Small intestine (tissue), 7 donors: ENCODE results near the gene SGIP1. TPM values are rescaled to one million over a fixed set of nuclear protein-coding genes. Genes with fewer than 3 reads are reported as not detected.
A peak's percentile ranks its signal among the peaks of the same experiment; 100 is the strongest.

Experiments used
- DNase-seq, 2 donors: peaks; one replicate each; pipeline versions ENCODE4 v3.0.0 to v3.0.0-alpha.2; 2013
- FAIRE-seq: peaks from 2 replicates; lab custom pipeline; 2012; peaks lifted over from hg19 to GRCh38; lab: Jason Lieb, UNC
- H3K27ac ChIP-seq, 3 donors: one replicate each; pipeline ENCODE4 v1.5.1; 2013; ENCODE audit warnings: low read length in 2 of 3, mild to moderate bottlenecking in 2 of 3, control low read depth in 1 of 3, inconsistent platforms in 1 of 3, low read depth in 1 of 3, moderate library complexity in 1 of 3
- H3K27me3 ChIP-seq, 3 donors: one replicate each; pipeline ENCODE4 v1.6.1; 2013; ENCODE audit warnings: low read length in 3 of 3, inconsistent platforms in 1 of 3; ENCODE audit not compliant: control insufficient read depth in 3 of 3, insufficient read depth in 3 of 3
- H3K36me3 ChIP-seq, 3 donors: one replicate each; pipeline ENCODE4 v1.6.1; 2013; ENCODE audit warnings: low read length in 3 of 3, inconsistent platforms in 1 of 3, low read depth in 1 of 3, mild to moderate bottlenecking in 1 of 3, moderate library complexity in 1 of 3; ENCODE audit not compliant: control insufficient read depth in 3 of 3, insufficient read depth in 2 of 3
- H3K4me1 ChIP-seq, 3 donors: one replicate each; pipeline ENCODE4 v1.6.1; 2013; ENCODE audit warnings: low read length in 2 of 3, inconsistent platforms in 1 of 3, low read depth in 1 of 3, mild to moderate bottlenecking in 1 of 3, moderate library complexity in 1 of 3; ENCODE audit not compliant: control insufficient read depth in 3 of 3, insufficient read depth in 2 of 3
- H3K4me3 ChIP-seq, 3 donors: one replicate each; pipeline ENCODE4 v1.5.1; 2013; ENCODE audit warnings: low read length in 3 of 3, control low read depth in 1 of 3, inconsistent platforms in 1 of 3, low read depth in 1 of 3, mild to moderate bottlenecking in 1 of 3, moderate library complexity in 1 of 3
- H3K9me3 ChIP-seq, 2 donors: one replicate each; pipeline ENCODE4 v1.6.1; 2013; ENCODE audit warnings: low read depth in 1 of 2, low read length in 1 of 2; ENCODE audit not compliant: control insufficient read depth in 2 of 2, insufficient read depth in 1 of 2
- WGBS, 3 donors: extraction: QIAGEN DNeasy Blood & Tissue Kit; methylation state at CpG; one replicate each; pipeline ENCODE4 v1.1.7; 2013; 5-methylcytosine and 5-hydroxymethylcytosine counted together
- polyA plus RNA-seq, 4 donors: library from polyadenylated mRNA; stranded (reverse) in 3 of 4; unstranded in 1 of 4; fragments of 200-250 nt in 3 of 4; fragments of 120-200 nt in 1 of 4; gene quantifications; one replicate each; pipeline versions ENCODE4 v1.2.1 to v1.2.3, GENCODE V29; 2013
- donor health status: healthy with polysubstance abuse.
- donor health status: control.
- donor health status: control.
- donor health status: Bipolar disorder and iron deficiency.
- donor health status: healthy.

Gene SGIP1
- polyA plus RNA-seq, 4 donors: 1.6 to 2.2 TPM; not detected in 2

DNA sequence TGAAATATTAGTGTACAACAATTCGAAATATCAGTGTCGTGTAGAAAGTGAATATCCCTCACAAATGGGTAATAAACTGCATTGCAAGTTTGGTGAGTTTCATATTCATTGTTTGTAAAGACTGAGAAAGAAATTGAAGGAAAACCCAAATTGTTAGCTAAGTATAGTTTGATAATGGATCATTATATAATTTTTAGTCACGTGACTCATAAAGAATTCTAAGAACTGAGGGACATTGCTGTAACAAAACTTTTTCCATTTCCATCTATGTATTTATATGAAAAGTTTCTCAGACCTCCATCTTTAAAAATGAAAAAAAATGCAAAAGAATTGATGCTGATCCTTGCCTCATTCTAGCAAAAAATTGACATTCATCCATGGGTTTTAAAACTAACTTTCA, 36.0 kb upstream of the SGIP1 start:
- no peaks in the 10 kb centered on the region for H3K4me1 ChIP-seq
- no peak for DNase-seq
- no peaks in the 10 kb centered on the region for H3K36me3 ChIP-seq
- no peaks in the 10 kb centered on the region for H3K27me3 ChIP-seq
- FAIRE-seq: no peak
- no peak overlapping the region for H3K27ac ChIP-seq
- no peak overlapping the region for H3K4me3 ChIP-seq
- WGBS, 3 donors: 70 to 91% (median 85%) methylated on average over 3 of the region's 3 CpGs
- no peaks in the 10 kb centered on the region for H3K9me3 ChIP-seq

DNA sequence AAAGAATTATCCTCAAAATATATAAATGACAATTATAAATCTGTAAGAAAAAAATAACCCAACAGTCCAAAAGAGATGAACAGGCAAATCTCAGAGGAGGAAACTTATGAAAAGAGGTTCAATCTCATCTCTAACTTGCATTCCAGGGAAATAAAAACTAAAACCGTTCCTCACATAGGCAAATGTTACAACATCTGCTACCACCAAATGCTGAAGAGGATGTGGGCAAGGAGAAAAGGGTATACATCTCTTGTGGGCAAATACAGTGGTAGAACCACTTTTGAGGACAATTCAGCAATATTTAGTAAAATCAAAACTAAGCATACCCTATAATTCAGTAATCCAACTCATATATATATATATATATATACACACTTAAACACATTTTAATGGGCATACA, 33.7 kb upstream of the SGIP1 start:
- WGBS, 3 donors: 61 to 76% (median 67%) methylated on average over 1 of the region's 1 CpG
- Histone ChIP-seq H3K36me3 (no peaks in the 10 kb centered on the region), H3K4me1 (no peaks in the 10 kb centered on the region), H3K9me3 (no peaks in the 10 kb centered on the region), H3K27me3 (peaks cover 0 to 3% (median 0%) of the 10 kb centered on the region in 3 donors), H3K27ac (no peak overlapping the region), H3K4me3 (no peak overlapping the region)
- FAIRE-seq (no peak), DNase-seq (no peak)

DNA sequence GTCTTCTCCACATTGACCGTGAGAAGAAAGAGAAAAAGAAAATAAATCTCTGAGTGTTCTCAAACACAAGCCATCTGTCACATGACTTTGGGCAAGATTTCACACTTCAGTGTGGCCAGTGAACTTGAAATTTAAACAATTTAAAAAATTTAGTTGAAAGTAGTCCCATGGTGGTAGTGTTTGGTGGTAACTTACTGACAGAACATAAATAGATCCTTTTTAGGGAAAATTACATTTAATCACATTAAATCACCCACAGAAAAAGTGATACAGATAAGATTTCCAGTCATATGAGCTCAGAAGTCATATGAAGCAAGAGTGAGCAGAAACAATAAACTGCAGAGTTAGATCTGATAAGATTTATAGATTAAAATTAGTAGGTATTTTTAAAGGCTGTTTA, 31.9 kb upstream of the SGIP1 start:
- FAIRE-seq (no peak), DNase-seq (no peak)
- H3K9me3 ChIP-seq: no peaks in the 10 kb centered on the region
- H3K27me3 ChIP-seq: peaks cover 0 to 3% (median 0%) of the 10 kb centered on the region in 3 donors
- no peaks in the 10 kb centered on the region for H3K4me1 ChIP-seq
- no peaks in the 10 kb centered on the region for H3K36me3 ChIP-seq
- H3K27ac ChIP-seq: no peak overlapping the region
- no peak overlapping the region for H3K4me3 ChIP-seq
- WGBS, 3 donors: 47 to 70% (median 52%) methylated on average over 1 of the region's 1 CpG

DNA sequence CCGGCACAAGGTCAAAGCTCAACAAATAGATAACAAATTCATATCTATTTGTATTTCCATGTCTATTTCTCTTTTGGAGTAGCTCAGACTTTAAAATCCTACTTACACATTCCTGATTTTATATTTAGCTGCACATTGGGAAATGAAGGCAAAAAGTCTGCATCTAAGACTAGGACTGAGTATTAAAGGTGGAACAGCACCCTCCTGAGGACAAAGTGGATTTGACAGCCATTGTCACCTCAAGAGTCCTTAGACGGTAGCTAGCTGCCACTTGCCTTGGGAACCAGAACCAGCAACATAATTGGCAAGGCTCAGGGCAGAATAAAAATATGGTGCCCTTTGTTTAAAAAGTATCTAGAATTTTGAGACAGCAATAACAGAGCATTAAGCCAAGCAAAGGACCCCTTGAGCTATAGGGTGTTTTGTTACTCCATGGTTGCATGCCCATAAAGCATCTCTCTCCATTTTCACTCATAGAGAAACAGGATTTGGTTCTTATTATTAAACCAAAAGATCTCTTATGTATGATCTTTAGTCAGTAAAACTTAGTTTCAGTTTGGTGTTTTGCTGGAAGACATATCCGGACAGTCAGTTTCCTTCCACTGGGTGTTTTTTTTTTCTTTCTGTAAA, 30.0 kb upstream of the SGIP1 start:
- Histone ChIP-seq H3K4me1 (no peaks in the 10 kb centered on the region), H3K36me3 (no peaks in the 10 kb centered on the region), H3K27ac (no peak overlapping the region), H3K9me3 (no peaks in the 10 kb centered on the region), H3K4me3 (no peak overlapping the region), H3K27me3 (peaks cover 0 to 6% (median 0%) of the 10 kb centered on the region in 3 donors)
- peak; percentile 23 to 26 for DNase-seq
- WGBS, 3 donors: 22 to 35% (median 24%) methylated on average over 3 of the region's 3 CpGs
- no peak for FAIRE-seq

DNA sequence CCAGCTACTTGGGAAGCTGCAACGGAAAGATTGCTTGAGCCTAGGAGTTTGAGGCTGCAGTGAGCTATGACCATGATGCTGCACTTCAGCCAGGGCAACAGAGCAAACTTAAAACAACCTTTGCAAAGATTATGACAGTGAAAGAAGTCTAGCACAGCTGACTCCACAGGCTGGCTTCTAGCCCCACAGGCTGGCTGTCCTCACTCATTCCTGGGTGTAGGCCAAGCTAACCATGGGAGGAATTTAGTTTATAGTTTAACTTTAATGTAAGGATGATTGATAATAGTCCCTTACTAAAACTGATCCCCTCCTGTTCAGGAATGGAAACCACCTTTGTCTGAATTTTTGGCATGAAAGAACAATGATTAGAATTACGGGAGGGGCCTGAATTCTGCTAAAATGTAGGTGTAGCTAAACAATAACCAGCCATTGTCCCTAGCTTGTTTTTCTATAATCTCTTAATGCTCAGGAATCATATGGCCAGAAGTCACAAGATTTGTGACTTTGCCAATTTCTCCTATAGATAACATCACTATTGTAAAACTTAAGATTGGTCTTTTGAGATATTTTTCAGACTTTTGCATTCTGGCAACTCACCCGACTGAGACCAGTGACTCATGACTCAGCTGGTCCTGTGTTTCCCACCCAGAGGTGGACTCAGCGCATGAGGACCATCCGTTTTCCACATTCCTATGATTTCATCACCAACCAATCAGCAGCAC, 28.1 kb upstream of the SGIP1 start:
- H3K27ac ChIP-seq: no peak overlapping the region
- no peaks in the 10 kb centered on the region for H3K36me3 ChIP-seq
- no peaks in the 10 kb centered on the region for H3K4me1 ChIP-seq
- no peaks in the 10 kb centered on the region for H3K9me3 ChIP-seq
- 71 to 79% (median 72%) methylated on average over 5 of the region's 5 CpGs for WGBS, 3 donors
- no peak for DNase-seq
- no peak for FAIRE-seq
- H3K27me3 ChIP-seq: peaks cover 0 to 6% (median 0%) of the 10 kb centered on the region in 3 donors
- no peak overlapping the region for H3K4me3 ChIP-seq

DNA sequence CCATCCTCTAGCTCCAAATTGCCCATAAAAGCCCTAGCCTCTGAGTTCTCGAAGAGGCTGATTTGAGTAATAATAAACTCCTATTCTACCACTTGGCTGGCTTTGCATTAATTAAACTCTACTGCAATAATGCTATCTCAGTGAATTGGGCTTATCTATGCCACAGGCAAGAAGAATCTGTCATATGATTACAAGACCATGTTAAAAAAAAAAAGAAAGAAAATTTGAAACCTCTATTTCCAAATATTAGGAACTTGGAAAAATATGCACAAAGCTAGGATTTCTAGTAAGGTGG, 27.6 kb upstream of the SGIP1 start:
- 75 to 89% (median 84%) methylated on average over 1 of the region's 1 CpG for WGBS, 3 donors
- DNase-seq: no peak
- no peaks in the 10 kb centered on the region for H3K36me3 ChIP-seq
- no peaks in the 10 kb centered on the region for H3K9me3 ChIP-seq
- FAIRE-seq: no peak
- peaks cover 0 to 6% (median 0%) of the 10 kb centered on the region in 3 donors for H3K27me3 ChIP-seq
- H3K4me3 ChIP-seq: no peak overlapping the region
- no peak overlapping the region for H3K27ac ChIP-seq
- no peaks in the 10 kb centered on the region for H3K4me1 ChIP-seq

DNA sequence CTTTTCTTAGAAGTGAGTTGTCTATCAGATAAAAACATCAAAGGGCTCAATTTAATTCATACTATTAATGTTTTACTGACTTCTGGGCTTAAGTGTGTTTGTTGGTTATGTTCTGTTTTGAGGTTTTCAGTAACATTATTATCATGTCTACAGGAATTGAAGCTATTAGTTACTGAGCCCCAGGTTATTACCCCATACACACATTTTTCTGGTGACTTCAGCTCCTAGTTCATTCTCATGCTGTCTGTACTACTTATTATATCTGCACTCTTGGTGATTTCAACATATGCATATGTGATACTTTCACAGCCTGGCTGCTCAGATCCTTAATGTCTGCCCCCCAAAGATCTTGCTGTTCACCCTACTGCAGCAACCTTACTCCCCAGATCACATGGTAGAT, 27.0 kb upstream of the SGIP1 start:
- H3K4me3 ChIP-seq: no peak overlapping the region

DNA sequence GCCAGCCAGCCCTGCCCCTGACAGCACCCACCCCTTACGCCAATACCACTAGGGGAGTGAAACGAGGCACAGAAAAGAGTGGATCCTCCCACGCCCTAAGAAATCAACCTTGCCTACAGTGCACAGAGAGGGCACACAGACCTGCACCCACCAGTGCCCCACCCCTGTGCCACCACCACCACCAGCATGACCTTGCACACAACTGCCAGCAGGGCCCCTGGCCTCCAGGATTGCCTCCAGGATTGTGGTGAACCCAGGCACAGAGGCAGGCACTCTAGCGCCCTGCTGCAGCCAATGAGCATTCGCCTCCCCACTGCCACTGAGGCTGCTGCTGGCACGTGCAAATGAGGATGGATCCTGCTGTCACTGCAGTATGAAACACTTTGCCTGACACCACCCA, 23.5 kb upstream of the SGIP1 start:
- H3K4me1 ChIP-seq: no peaks in the 10 kb centered on the region

More for the DNA sequence above, 27.0 kb upstream of the SGIP1 start:
- Histone ChIP-seq H3K9me3 (no peaks in the 10 kb centered on the region), H3K36me3 (no peaks in the 10 kb centered on the region), H3K4me1 (no peaks in the 10 kb centered on the region), H3K27ac (no peak overlapping the region), H3K27me3 (peaks cover 0 to 6% (median 0%) of the 10 kb centered on the region in 3 donors)
- DNase-seq: no peak
- no peak for FAIRE-seq

More for the DNA sequence above, 23.5 kb upstream of the SGIP1 start:
- 75 to 83% (median 77%) methylated on average over 6 of the region's 6 CpGs for WGBS, 3 donors
- FAIRE-seq (no peak), DNase-seq (no peak)
- peaks cover 0 to 3% (median 0%) of the 10 kb centered on the region in 3 donors for H3K27me3 ChIP-seq
- no peak overlapping the region for H3K27ac ChIP-seq
- no peaks in the 10 kb centered on the region for H3K36me3 ChIP-seq
- H3K9me3 ChIP-seq: no peaks in the 10 kb centered on the region
- H3K4me3 ChIP-seq: no peak overlapping the region
